Mesothelial cell of epicardium (in vitro differentiated cells): ENCODE measurements around the gene TMEM41A. TPM values are rescaled to one million over a fixed set of nuclear protein-coding genes. Genes with fewer than 3 reads are reported as not detected.

ENCODE experiments used
- DNase-seq, 2 experiments: peaks; one replicate each; pipeline ENCODE4 v3.0.0; 2021; ENCODE audit warnings: low spot score in 2 of 2; ENCODE audit not compliant: unreplicated experiment in 2 of 2
- H3K27ac Mint-ChIP-seq: 2 replicates; pipeline ENCODE4 v1.8.0; 2021; ENCODE audit warnings: mixed read lengths
- H3K27me3 Mint-ChIP-seq: 2 replicates; pipeline ENCODE4 v1.8.0; 2021; ENCODE audit warnings: low read depth, mixed read lengths
- H3K36me3 Mint-ChIP-seq: 2 replicates; pipeline ENCODE4 v1.8.0; 2021; ENCODE audit warnings: mixed read lengths
- H3K4me1 Mint-ChIP-seq: 2 replicates; pipeline ENCODE4 v1.8.0; 2021; ENCODE audit warnings: mixed read lengths
- H3K4me3 Mint-ChIP-seq: 2 replicates; pipeline ENCODE4 v1.8.0; 2021; ENCODE audit warnings: mild to moderate bottlenecking, moderate library complexity, mixed read lengths
- H3K9me3 Mint-ChIP-seq: 2 replicates; pipeline ENCODE4 v1.8.0; 2021; ENCODE audit warnings: mixed read lengths
- total RNA-seq: library from RNA; stranded (reverse); gene quantifications from 3 replicates; pipeline ENCODE4 v1.2.1, GENCODE V29; 2021
- TF ChIP-seq, protein P1 (sequence below): fragments of 200-600 bp; sonication (generic); IDR thresholded peaks from one replicate; pipeline ENCODE4 v1.5.0; 2021; ENCODE audit warnings: antibody characterized with exemption; ENCODE audit not compliant: unreplicated experiment

TMEM41A gene
- total RNA-seq, 1 donor from 2014 or later, result 27.3 TPM

GRCh38 chr3:185521349-185522138 lies 22.7 kb upstream of the TMEM41A start:
- Mint-ChIP-seq H3K9me3 (no peaks in the 10 kb centered on the region), H3K27ac (no peak overlapping the region), H3K4me1 (no peaks in the 10 kb centered on the region), H3K36me3 (no peaks in the 10 kb centered on the region), H3K4me3 (no peak overlapping the region), H3K27me3 (peaks cover 62% of the 10 kb centered on the region)
- TF ChIP-seq, protein P1, sequence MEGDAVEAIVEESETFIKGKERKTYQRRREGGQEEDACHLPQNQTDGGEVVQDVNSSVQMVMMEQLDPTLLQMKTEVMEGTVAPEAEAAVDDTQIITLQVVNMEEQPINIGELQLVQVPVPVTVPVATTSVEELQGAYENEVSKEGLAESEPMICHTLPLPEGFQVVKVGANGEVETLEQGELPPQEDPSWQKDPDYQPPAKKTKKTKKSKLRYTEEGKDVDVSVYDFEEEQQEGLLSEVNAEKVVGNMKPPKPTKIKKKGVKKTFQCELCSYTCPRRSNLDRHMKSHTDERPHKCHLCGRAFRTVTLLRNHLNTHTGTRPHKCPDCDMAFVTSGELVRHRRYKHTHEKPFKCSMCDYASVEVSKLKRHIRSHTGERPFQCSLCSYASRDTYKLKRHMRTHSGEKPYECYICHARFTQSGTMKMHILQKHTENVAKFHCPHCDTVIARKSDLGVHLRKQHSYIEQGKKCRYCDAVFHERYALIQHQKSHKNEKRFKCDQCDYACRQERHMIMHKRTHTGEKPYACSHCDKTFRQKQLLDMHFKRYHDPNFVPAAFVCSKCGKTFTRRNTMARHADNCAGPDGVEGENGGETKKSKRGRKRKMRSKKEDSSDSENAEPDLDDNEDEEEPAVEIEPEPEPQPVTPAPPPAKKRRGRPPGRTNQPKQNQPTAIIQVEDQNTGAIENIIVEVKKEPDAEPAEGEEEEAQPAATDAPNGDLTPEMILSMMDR, result no peak
- DNase-seq, result no peak

DNA sequence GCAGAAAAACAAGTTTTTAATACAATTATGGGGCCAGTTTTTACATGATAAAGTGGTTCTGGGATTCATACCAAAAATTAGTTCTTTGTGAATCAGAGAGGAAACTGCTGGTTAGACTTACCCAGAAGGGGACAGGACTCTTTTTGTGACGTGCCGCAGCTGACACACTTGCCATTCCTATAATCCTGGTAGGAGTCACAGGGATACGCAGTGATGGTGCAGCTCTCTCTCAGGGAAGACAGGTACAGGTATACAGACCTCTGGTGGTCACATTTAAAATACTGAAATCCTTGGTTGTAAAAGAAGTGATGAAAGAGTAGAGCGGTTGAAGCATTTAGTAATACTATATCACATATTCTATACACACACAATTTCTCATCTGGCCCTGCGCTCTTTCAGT lies 20.2 kb upstream of the TMEM41A start:
- Mint-ChIP-seq H3K4me1 (no peaks in the 10 kb centered on the region), H3K27me3 (peaks cover 65% of the 10 kb centered on the region), H3K27ac (no peak overlapping the region), H3K4me3 (no peak overlapping the region), H3K36me3 (no peaks in the 10 kb centered on the region), H3K9me3 (no peaks in the 10 kb centered on the region)
- no peak for DNase-seq
- TF ChIP-seq, protein P1, result no peak

DNA sequence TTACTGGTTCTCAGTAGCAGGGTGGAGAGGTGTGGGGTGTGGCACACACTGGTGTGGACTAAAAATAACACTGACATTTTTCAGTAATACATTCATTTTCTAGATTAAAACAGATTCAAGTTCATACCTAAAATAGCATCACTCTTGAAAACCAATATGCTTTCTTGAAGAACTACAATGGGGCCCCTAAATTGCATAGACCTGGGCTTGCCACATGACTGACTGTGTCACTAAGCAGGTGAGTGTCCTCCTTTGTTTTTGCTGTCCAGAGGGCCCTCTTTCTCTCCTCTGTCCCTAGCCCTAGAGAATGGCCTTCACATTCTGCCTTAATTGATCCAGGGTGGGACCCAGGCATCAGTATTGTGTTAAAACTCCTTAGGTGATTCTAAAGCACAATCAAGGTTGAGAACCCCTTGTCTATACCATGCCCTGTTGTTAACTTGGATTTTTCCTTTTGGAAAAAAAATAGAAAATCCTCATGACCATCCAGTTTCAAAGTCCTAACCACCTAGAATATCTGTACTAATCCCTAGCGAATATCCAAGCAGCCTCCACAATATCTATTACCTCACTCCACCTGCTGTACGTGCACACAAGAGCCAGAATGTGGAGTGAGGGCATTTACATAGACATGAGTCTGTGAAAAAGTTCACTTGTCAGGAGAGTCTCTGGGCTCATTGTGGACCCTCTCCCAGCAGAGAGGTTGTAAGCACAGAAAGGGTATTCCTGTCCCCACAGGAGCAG lies 18.7 kb upstream of the TMEM41A start:
- peaks cover 72% of the 10 kb centered on the region for H3K27me3 Mint-ChIP-seq
- no peaks in the 10 kb centered on the region for H3K9me3 Mint-ChIP-seq
- no peak overlapping the region for H3K4me3 Mint-ChIP-seq
- no peak for DNase-seq
- H3K27ac Mint-ChIP-seq, result no peak overlapping the region
- H3K36me3 Mint-ChIP-seq, result no peaks in the 10 kb centered on the region
- TF ChIP-seq, protein P1, result no peak
- no peaks in the 10 kb centered on the region for H3K4me1 Mint-ChIP-seq

- TF ChIP-seq, protein P1, result no peak
Measured at GRCh38 chr3:185511711-185512110, 12.9 kb upstream of the TMEM41A start.

DNA sequence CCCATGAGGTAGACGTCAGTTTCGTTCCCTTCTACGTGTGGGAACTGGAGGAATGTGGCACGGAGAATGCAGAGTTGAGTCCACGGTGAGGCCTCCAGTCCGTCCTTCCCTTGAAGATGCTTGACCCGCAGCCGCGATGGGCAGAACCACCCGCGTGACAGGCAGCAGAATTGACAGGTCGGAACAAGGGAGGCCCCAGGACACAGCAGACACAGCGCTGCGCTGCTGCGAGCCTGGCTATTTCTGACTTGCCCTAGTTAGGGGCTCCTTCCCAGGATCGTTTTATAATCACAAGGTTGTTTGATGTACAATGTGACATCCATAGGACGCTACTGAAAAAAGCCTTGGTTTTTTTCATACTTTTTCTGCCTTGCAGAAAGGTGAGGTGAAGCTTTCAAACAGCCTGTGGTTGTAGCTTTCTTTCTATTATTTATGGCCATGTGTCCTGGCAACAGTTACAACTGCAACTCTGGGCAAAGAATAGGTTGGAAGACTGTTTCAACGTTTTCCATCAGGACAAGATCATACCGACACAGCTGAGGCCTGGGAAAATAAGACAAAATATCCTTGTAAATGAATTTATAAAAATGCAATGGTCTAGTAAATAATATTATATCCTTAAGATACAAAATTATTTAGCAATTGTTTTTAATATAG lies 9.6 kb upstream of the TMEM41A start:
- Mint-ChIP-seq H3K4me1 (no peaks in the 10 kb centered on the region), H3K27me3 (peaks cover 40% of the 10 kb centered on the region), H3K27ac (no peak overlapping the region), H3K4me3 (no peak overlapping the region), H3K9me3 (no peaks in the 10 kb centered on the region), H3K36me3 (no peaks in the 10 kb centered on the region)
- DNase-seq, result no peak
- TF ChIP-seq, protein P1, result no peak

More at GRCh38 chr3:185511711-185512110, 12.9 kb upstream of the TMEM41A start:
- Mint-ChIP-seq H3K4me3 (no peak overlapping the region), H3K27ac (no peak overlapping the region), H3K27me3 (peaks cover 45% of the 10 kb centered on the region), H3K36me3 (no peaks in the 10 kb centered on the region), H3K4me1 (no peaks in the 10 kb centered on the region), H3K9me3 (no peaks in the 10 kb centered on the region)
- no peak for DNase-seq
